ENCODE results near the gene CAPRIN2. TPM values are rescaled to one million over a fixed set of nuclear protein-coding genes. Genes with fewer than 3 reads are reported as not detected.

The CAPRIN2 gene
- total RNA-seq, 3 donors from 2014 or later = 7.3 to 21.4 (median 15.2) TPM

- Histone ChIP-seq H3K4me1 (ENCODE audit: low read depth) (no peaks in the 10 kb centered on the region), H3K9me3 (no peaks in the 10 kb centered on the region), H3K36me3 (ENCODE audit: low read depth) (no peaks in the 10 kb centered on the region), H3K4me3 (no peak overlapping the region)
- TF ChIP-seq CTCF (IDR thresholded peaks at IDR 0.05) = no peak
- intact Hi-C loops (cut with DNase I, micrococcal nuclease) = no loop called here
- no peak for DNase-seq
- no peak for ATAC-seq
Observed at GRCh38 chr12:30700216-30700900, 54.4 kb downstream of the CAPRIN2 start.

GRCh38 chr12:30698346-30698745 lies 56.4 kb downstream of the CAPRIN2 start:
- Histone ChIP-seq H3K9me3 (no peaks in the 10 kb centered on the region), H3K36me3 (ENCODE audit: low read depth) (no peaks in the 10 kb centered on the region), H3K4me1 (ENCODE audit: low read depth) (no peaks in the 10 kb centered on the region), H3K4me3 (no peak overlapping the region)
- intact Hi-C loops (cut with DNase I, micrococcal nuclease) = loop anchor here in 1 of 2 donors (10.0 kb wide), 1 partner anchor 56 kb away; the partner anchor contains the start of gene CAPRIN2
- DNase-seq = no peak
- ATAC-seq = no peak
- no peak for TF ChIP-seq CTCF (IDR thresholded peaks at IDR 0.05)

GRCh38 chr12:30696943-30697342 lies 57.8 kb downstream of the CAPRIN2 start:
- H3K9me3 ChIP-seq = no peaks in the 10 kb centered on the region
- no peaks in the 10 kb centered on the region for H3K36me3 ChIP-seq (ENCODE audit: low read depth)
- no peak overlapping the region for H3K4me3 ChIP-seq
- no peak for TF ChIP-seq CTCF (IDR thresholded peaks at IDR 0.05)
- H3K4me1 ChIP-seq (ENCODE audit: low read depth) = no peaks in the 10 kb centered on the region
- intact Hi-C loops (cut with DNase I, micrococcal nuclease) = loop anchor here in 1 of 2 donors (10.0 kb wide), 1 partner anchor 58 kb away; the partner anchor contains the start of gene CAPRIN2
- no peak for DNase-seq
- ATAC-seq = no peak

- H3K36me3 ChIP-seq (ENCODE audit: low read depth) = no peaks in the 10 kb centered on the region
- intact Hi-C loops (cut with DNase I, micrococcal nuclease) = loop anchor here in 1 of 2 donors (10.0 kb wide), 1 partner anchor 58 kb away; the partner anchor contains the start of gene CAPRIN2
- H3K4me1 ChIP-seq (ENCODE audit: low read depth) = no peaks in the 10 kb centered on the region
- no peak for ATAC-seq
- H3K9me3 ChIP-seq = no peaks in the 10 kb centered on the region
- peak in 2 of 3 donors; percentile 28 to 55 for DNase-seq
- H3K4me3 ChIP-seq = no peak overlapping the region
- no peak for TF ChIP-seq CTCF (IDR thresholded peaks at IDR 0.05)
Observed at GRCh38 chr12:30696486-30696885, 58.3 kb downstream of the CAPRIN2 start.

GRCh38 chr12:30696103-30696408 lies 58.7 kb downstream of the CAPRIN2 start:
- ATAC-seq = no peak
- no peak for DNase-seq
- TF ChIP-seq CTCF (IDR thresholded peaks at IDR 0.05) = no peak
- intact Hi-C loops (cut with DNase I, micrococcal nuclease) = loop anchor here in 1 of 2 donors (10.0 kb wide), 1 partner anchor 59 kb away; the partner anchor contains the start of gene CAPRIN2
- H3K36me3 ChIP-seq (ENCODE audit: low read depth) = no peaks in the 10 kb centered on the region
- H3K4me3 ChIP-seq = peak overlapping the region; percentile 86
- H3K9me3 ChIP-seq = no peaks in the 10 kb centered on the region
- no peaks in the 10 kb centered on the region for H3K4me1 ChIP-seq (ENCODE audit: low read depth)
